K562 (cell line): ENCODE data around the gene AADAC. TPM values are rescaled to one million over a fixed set of nuclear protein-coding genes. Genes with fewer than 3 reads are reported as not detected.
"Not testable (repeated sequence)": the region's sequence is repeated elsewhere in the genome, so short reads cannot be mapped to it uniquely, and the experiment has no call there.

Experiments
- ATAC-seq: fragments of 200-7000 bp; cut with Tn5 transposase; 3 replicates; pipeline ENCODE4 v1.9.1; 2020; ENCODE audit warnings: moderate library complexity
- BruUV-seq: library from RNA; stranded (reverse); fragments of 400-500 nt; replicated peaks from 2 replicates; lab custom pipeline; 2021; lab: Mats Ljungman, UMichigan
- CTCF ChIA-PET: fragments of 300-600 bp; formaldehyde crosslinking; extraction: SDS; loops from one replicate; lab custom pipeline; 2021; ENCODE audit warnings: low intra/inter-chr PET ratio; lab: Yijun Ruan, JAX
- POLR2A ChIA-PET: fragments of 300-600, 350-650 bp; sonication (Branson Sonifier 250); formaldehyde crosslinking; extraction: SDS; loops from one replicate; lab custom pipeline; 2021; ENCODE audit warnings: antibody characterized with exemption, inconsistent platforms; lab: Yijun Ruan, JAX
- DNase-seq, 4 experiments: peaks; one replicate each; pipeline versions ENCODE4 v3.0.0 to v3.0.0-alpha.2; 2011 to 2018; ENCODE audit warnings: low spot score in 3 of 4, mixed read lengths in 3 of 4; ENCODE audit errors: extremely low read depth in 1 of 4
- FAIRE-seq: peaks from 2 replicates; lab custom pipeline; 2011; peaks lifted over from hg19 to GRCh38; lab: Jason Lieb, UNC
- H2AFZ ChIP-seq: 2 replicates; pipeline ENCODE4 v1.6.0; 2011; ENCODE audit warnings: low read depth, low read length, control low read depth, inconsistent platforms
- H3K27ac ChIP-seq: fragments of 200-600 bp; 3 replicates; pipeline ENCODE4 v1.8.0; 2011; ENCODE audit warnings: low read depth, mild to moderate bottlenecking, control low read depth, inconsistent platforms, low read length, moderate library complexity, mixed read lengths; ENCODE audit errors: extremely low read depth
- H3K27me3 ChIP-seq, 2 experiments: fragments of 300-600 bp in 1 of 2; 2 replicates in 1 of 2; 3 replicates in 1 of 2; pipeline versions ENCODE4 v1.6.0 to v1.8.0; 2011; ENCODE audit warnings: inconsistent platforms in 2 of 2, low read length in 2 of 2, mild to moderate bottlenecking in 1 of 2, mixed read lengths in 1 of 2, moderate library complexity in 1 of 2; ENCODE audit not compliant: control insufficient read depth in 2 of 2, insufficient read depth in 2 of 2
- H3K36me3 ChIP-seq: fragments of 300-600 bp; 3 replicates; pipeline ENCODE4 v1.8.0; 2011; ENCODE audit warnings: mild to moderate bottlenecking, low read length, inconsistent platforms; ENCODE audit not compliant: control insufficient read depth, insufficient read depth
- H3K4me1 ChIP-seq, 2 experiments: fragments of 200-600 bp in 1 of 2; replicated peaks in 1 of 2; 2 replicates in 1 of 2; 3 replicates in 1 of 2; pipeline versions ENCODE4 v1.5.1 to v1.8.0; 2011; ENCODE audit warnings: inconsistent platforms in 2 of 2, low read length in 2 of 2, mild to moderate bottlenecking in 1 of 2, mixed read lengths in 1 of 2, moderate library complexity in 1 of 2; ENCODE audit not compliant: control insufficient read depth in 2 of 2, insufficient read depth in 2 of 2
- H3K4me2 ChIP-seq: 2 replicates; pipeline ENCODE4 v1.6.1; 2011; ENCODE audit warnings: low read length, control low read depth, inconsistent platforms, mixed read lengths; ENCODE audit not compliant: insufficient read depth
- H3K4me3 ChIP-seq: fragments of 200-600 bp; sonication (generic), shearing (Covaris generic); 2 replicates; pipeline ENCODE4 v1.5.1; 2016; ENCODE audit warnings: control low read depth, inconsistent platforms
- H3K79me2 ChIP-seq: fragments of 200-600 bp; 3 replicates; pipeline ENCODE4 v1.8.0; 2011; ENCODE audit warnings: low read length, inconsistent platforms; ENCODE audit not compliant: control insufficient read depth, insufficient read depth
- H3K9ac ChIP-seq, 2 experiments: 2 replicates each; pipeline versions ENCODE4 v1.6.0 to v1.6.1; 2011; ENCODE audit warnings: low read depth in 2 of 2, low read length in 2 of 2, control low read depth in 1 of 2, inconsistent platforms in 1 of 2, mild to moderate bottlenecking in 1 of 2, mixed read lengths in 1 of 2; ENCODE audit not compliant: insufficient read depth in 1 of 2
- H3K9me1 ChIP-seq: one replicate; pipeline ENCODE4 v1.6.0; 2011; ENCODE audit warnings: inconsistent platforms, mild to moderate bottlenecking, low read length, moderate library complexity; ENCODE audit not compliant: control insufficient read depth, insufficient read depth
- H3K9me3 ChIP-seq: replicated peaks from 2 replicates; pipeline ENCODE4 v1.5.1; 2011; ENCODE audit warnings: low read depth, low read length, inconsistent platforms; ENCODE audit not compliant: control insufficient read depth, insufficient read depth
- H4K20me1 ChIP-seq: replicated peaks from 2 replicates; pipeline ENCODE4 v1.6.1; 2011; ENCODE audit warnings: low read length, inconsistent platforms, mixed read lengths; ENCODE audit not compliant: control insufficient read depth, insufficient read depth
- ARHGAP35 ChIP-seq: fragments of 450-650 bp; IDR thresholded peaks from 2 replicates; pipeline ENCODE4 v1.6.1; 2018; ENCODE audit not compliant: partially characterized antibody
- ARID3A ChIP-seq: IDR thresholded peaks from 2 replicates; pipeline ENCODE4 v1.6.1; 2012; ENCODE audit warnings: low read depth, low read length, improper control_type of control experiment, borderline replicate concordance
- BHLHE40 ChIP-seq: IDR thresholded peaks from 2 replicates; pipeline ENCODE4 v1.6.1; 2011; ENCODE audit warnings: low read length, improper control_type of control experiment
- CBX5 ChIP-seq: IDR thresholded peaks from 2 replicates; pipeline ENCODE4 v1.6.1; 2014; ENCODE audit warnings: low read depth, borderline replicate concordance
- FOXJ2 ChIP-seq: fragments of 200-800 bp; sonication (Bioruptor generic); IDR thresholded peaks from 2 replicates; pipeline ENCODE4 v1.6.1; 2016; ENCODE audit warnings: missing genetic modification characterization, missing compliant biosample characterization
- TAF15 ChIP-seq: fragments of 200-400 bp; formaldehyde crosslinking; IDR thresholded peaks from 2 replicates; pipeline ENCODE4 v1.6.1; 2017; ENCODE audit warnings: mild to moderate bottlenecking, low read depth, low read length, moderate library complexity
- TFAM ChIP-seq: fragments of 250-450 bp; sonication (Bioruptor Pico); conservative IDR thresholded peaks from 2 replicates; pipeline ENCODE4 v1.5.0; 2021; ENCODE audit warnings: mild to moderate bottlenecking, moderate library complexity
- TRIM28 ChIP-seq: fragments of 450-650 bp; IDR thresholded peaks from 2 replicates; pipeline ENCODE4 v1.6.1; 2017
- ZBTB11 ChIP-seq, 3 experiments: fragments of 200-800 bp in 1 of 3; fragments of 250-450 bp in 1 of 3; fragments of 450-650 bp in 1 of 3; sonication (Bioruptor Pico) in 1 of 3; sonication (Bioruptor generic) in 1 of 3; formaldehyde crosslinking in 1 of 3; IDR thresholded peaks; 2 replicates each; pipeline versions ENCODE4 v1.6.1 to v1.8.0; 2016 to 2022; ENCODE audit warnings: mild to moderate bottlenecking in 2 of 3, missing genetic modification characterization in 2 of 3, missing compliant biosample characterization in 1 of 3, moderate library complexity in 1 of 3
- ZNF174 ChIP-seq: fragments of 250-450 bp; sonication (Bioruptor Pico); IDR thresholded peaks from 2 replicates; pipeline ENCODE4 v1.4.0; 2020; ENCODE audit warnings: mild to moderate bottlenecking
- ZNF311 ChIP-seq: fragments of 250-450 bp; sonication (Bioruptor Pico); IDR thresholded peaks from 2 replicates; pipeline ENCODE4 v1.4.0; 2020; ENCODE audit warnings: mild to moderate bottlenecking, moderate library complexity
- WGBS: fragments of 100-300 bp; shearing (Covaris generic); methylation state at CpG from one replicate; pipeline ENCODE4 v1.1.6; 2016; ENCODE audit warnings: low coverage, mixed read lengths; ENCODE audit not compliant: insufficient coverage; ENCODE audit errors: missing lambda C conversion rate; 5-methylcytosine and 5-hydroxymethylcytosine counted together
- in situ Hi-C: fragments of 300-500 bp; cut with MboI; formaldehyde crosslinking; loops from 4 replicates; pipeline ENCODE4 v1.15.0; 2018; ENCODE audit warnings: inconsistent platforms, mixed read lengths
- intact Hi-C: fragments of 100-400 bp; cut with micrococcal nuclease; formaldehyde crosslinking; loops from 2 replicates; pipeline ENCODE4 v1.14.2; 2022
- polyA plus RNA-seq, 8 experiments: library from polyadenylated mRNA; depleted of rRNA in 4 of 8; stranded (reverse) in 5 of 8; unstranded in 3 of 8; fragments of >200 nt; fragmentation: Nextera tagmentation in 2 of 8; fragmentation: Illumina TruSeq in 1 of 8; extraction: Ambion mirVana in 2 of 8; extraction: Trizol in 1 of 8; gene quantifications; 2 replicates each; pipeline versions ENCODE4 v1.2.1 to v1.2.3, GENCODE V29; 2011 to 2014; ENCODE audit warnings: inconsistent platforms in 1 of 8, missing spikeins in 1 of 8
- total RNA-seq, 7 experiments: library from RNA; depleted of rRNA in 6 of 7; stranded (reverse); fragments of >200 nt in 6 of 7; fragmentation: Illumina TruSeq in 2 of 7; extraction: Trizol in 2 of 7; gene quantifications; 2 replicates each; pipeline versions ENCODE4 v1.2.1 to v1.2.3, GENCODE V29; 2011 to 2021; ENCODE audit warnings: low replicate concordance in 1 of 7

The AADAC gene
- total and polyA plus RNA-seq, 9 of the 15 experiments (the other 6 are each of a cell fraction or from before 2014, with no cell fraction given) = 0.47 TPM; not detected in 8

GRCh38 chr3:151808926-151809325 lies 5.0 kb upstream of the AADAC start:
- intact Hi-C loops, ATAC-seq, DNase-seq, H3K9me1 ChIP-seq, H3K4me3 ChIP-seq, H3K4me1 ChIP-seq, BruUV-seq, FAIRE-seq, in situ Hi-C loops, H3K9me3 ChIP-seq, H3K79me2 ChIP-seq, H4K20me1 ChIP-seq, H3K9ac ChIP-seq, H2AFZ ChIP-seq, H3K27me3 ChIP-seq, H3K4me2 ChIP-seq, CTCF ChIA-PET, H3K27ac ChIP-seq, H3K36me3 ChIP-seq: not testable (repeated sequence)
- 17% methylated on average over 3 of the region's 3 CpGs for WGBS
- peak; percentile 34; the same call in 1 of the 2 replicates for TF ChIP-seq CBX5
- POLR2A ChIA-PET = interaction anchor here (0.6 kb wide), 1 partner anchor 314 kb away, joined by 3 read pairs; no protein-coding TSS in a partner anchor

- no TSS peak for BruUV-seq
- no peak for TF ChIP-seq ARHGAP35
- no peak for TF ChIP-seq ZBTB11 (CRISPR knock-in tag; IDR thresholded peaks at IDR 0.05)
- TF ChIP-seq ZNF174 (CRISPR knock-in tag) = no peak
- TF ChIP-seq ARID3A = no peak
- no peak for TF ChIP-seq FOXJ2
- TF ChIP-seq TFAM = no peak
- no peak for TF ChIP-seq BHLHE40
- no peak for TF ChIP-seq ZNF311 (CRISPR knock-in tag)
- TF ChIP-seq TAF15 = no peak
- TF ChIP-seq TRIM28 = no peak
Observed at GRCh38 chr3:151811474-151811873, 2.4 kb upstream of the AADAC start.

More at GRCh38 chr3:151811474-151811873, 2.4 kb upstream of the AADAC start:
- DNase-seq (no peak), ATAC-seq (no peak), FAIRE-seq (no peak)
- Histone ChIP-seq H2AFZ (no peak overlapping the region), H3K9me1 (no peaks in the 10 kb centered on the region), H3K27ac (no peak overlapping the region), H3K36me3 (no peaks in the 10 kb centered on the region), H3K9me3 (peaks cover 8% of the 10 kb centered on the region), H3K9ac (no peak overlapping the region), H3K4me1 (no peaks in the 10 kb centered on the region; a peak in 1 of 5 replicates), H3K79me2 (no peaks in the 10 kb centered on the region), H3K4me2 (no peak overlapping the region), H3K4me3 (no peak overlapping the region), H3K27me3 (no peaks in the 10 kb centered on the region), H4K20me1 (no peaks in the 10 kb centered on the region)
- intact Hi-C loops (no loop called here), in situ Hi-C loops (no loop called here)
- POLR2A ChIA-PET = no interaction called here
- 14% methylated on average over 2 of the region's 2 CpGs for WGBS
- CTCF ChIA-PET = no interaction called here
